Naive thymus-derived CD8-positive, alpha-beta T cell (primary cell): ENCODE measurements around the gene PPP1R12A. TPM values are rescaled to one million over a fixed set of nuclear protein-coding genes. Genes with fewer than 3 reads are reported as not detected.

Source experiments
- ATAC-seq, 2 donors: fragments of 150-1000 bp; cut with Tn5 transposase in 1 of 2; sonication (Bioruptor Pico), chemical (Tn5 transposase) in 1 of 2; 1 replicate in 1 of 2; 2 replicates in 1 of 2; pipeline ENCODE4 v1.10.0; 2021; ENCODE audit warnings: mild to moderate bottlenecking in 2 of 2, moderate library complexity in 2 of 2
- POLR2A ChIA-PET: fragments of 350-600 bp; sonication (Branson Sonifier 250); formaldehyde crosslinking; loops from one replicate; lab custom pipeline; 2021; ENCODE audit warnings: antibody characterized with exemption; lab: Charles Lee
- DNase-seq, 10 donors: peaks; one replicate each; pipeline versions ENCODE4 v3.0.0 to v3.0.0-alpha.2; 2020 to 2022
- H3K27ac Mint-ChIP-seq, 10 donors: one replicate each; pipeline ENCODE4 v1.8.0; 2020 to 2022; ENCODE audit warnings: mild to moderate bottlenecking in 10 of 10, mixed read lengths in 10 of 10, moderate library complexity in 4 of 10, inconsistent platforms in 1 of 10
- H3K27me3 Mint-ChIP-seq, 5 donors: one replicate each; pipeline ENCODE4 v1.8.0; 2021 to 2022; ENCODE audit warnings: mixed read lengths in 5 of 5
- H3K36me3 Mint-ChIP-seq, 3 donors: one replicate each; pipeline ENCODE4 v1.8.0; 2020 to 2022; ENCODE audit warnings: mixed read lengths in 3 of 3, mild to moderate bottlenecking in 2 of 3, inconsistent platforms in 1 of 3
- H3K4me1 Mint-ChIP-seq, 4 donors: one replicate each; pipeline ENCODE4 v1.8.0; 2021 to 2022; ENCODE audit warnings: mixed read lengths in 4 of 4
- H3K4me3 Mint-ChIP-seq, 10 donors: one replicate each; pipeline ENCODE4 v1.8.0; 2020 to 2022; ENCODE audit warnings: mild to moderate bottlenecking in 10 of 10, mixed read lengths in 10 of 10, moderate library complexity in 6 of 10, inconsistent platforms in 1 of 10
- H3K9me3 Mint-ChIP-seq, 9 donors: one replicate each; pipeline ENCODE4 v1.8.0; 2020 to 2022; ENCODE audit warnings: mixed read lengths in 9 of 9, mild to moderate bottlenecking in 3 of 9, inconsistent platforms in 1 of 9, moderate library complexity in 1 of 9
- polyA plus RNA-seq, 3 donors: library from polyadenylated mRNA; unstranded; fragments of 300-500 nt; fragmentation: Illumina TruSeq; gene quantifications; one replicate each; pipeline ENCODE4 v1.2.3, GENCODE V29; 2021
- total RNA-seq, 8 experiments: library from RNA in 2 of 8; stranded (reverse) in 2 of 8; gene quantifications; one replicate each; pipeline ENCODE4 v1.2.3 and lab custom pipeline; 2021 to 2026

The PPP1R12A gene
- total and polyA plus RNA-seq, 5 experiments from 2014 or later: 75.4 to 133 (median 84.9) TPM

- POLR2A ChIA-PET: interaction anchor here (1.2 to 1.3 kb wide), 2 partner anchors 9 to 150 kb away, joined by 5 read pairs; no protein-coding TSS in a partner anchor
- Mint-ChIP-seq H3K27ac (peak overlapping the region; percentile 82 to 100 (median 98)), H3K27me3 (no peaks in the 10 kb centered on the region), H3K4me1 (peaks cover 30 to 72% (median 58%) of the 10 kb centered on the region in 4 donors), H3K9me3 (no peaks in the 10 kb centered on the region), H3K36me3 (no peaks in the 10 kb centered on the region), H3K4me3 (peak overlapping the region; percentile 82 to 100 (median 94))
- DNase-seq: peak in 1 of 10 donors; percentile 3
- no peak for ATAC-seq
These were observed 1.2 kb downstream of the PPP1R12A start for GRCh38 chr12:79933532-79934264.

- peaks cover 33 to 78% (median 65%) of the 10 kb centered on the region in 4 donors for H3K4me1 Mint-ChIP-seq
- H3K27ac Mint-ChIP-seq: peak overlapping the region in 7 of 10 donors; percentile 33 to 99 (median 96)
These were observed 1.9 kb downstream of the PPP1R12A start for GRCh38 chr12:79933043-79933442.

GRCh38 chr12:79932357-79932756, 2.5 kb downstream of the PPP1R12A start:
- ATAC-seq: no peak
- DNase-seq: no peak
- peak overlapping the region; percentile 23 to 100 (median 82) for H3K4me3 Mint-ChIP-seq
- peak overlapping the region in 8 of 10 donors; percentile 17 to 96 (median 64) for H3K27ac Mint-ChIP-seq
- no peaks in the 10 kb centered on the region for H3K36me3 Mint-ChIP-seq
- POLR2A ChIA-PET: no interaction called here
- no peaks in the 10 kb centered on the region for H3K9me3 Mint-ChIP-seq
- H3K27me3 Mint-ChIP-seq: no peaks in the 10 kb centered on the region
- H3K4me1 Mint-ChIP-seq: peaks cover 33 to 85% (median 71%) of the 10 kb centered on the region in 4 donors

More at GRCh38 chr12:79933043-79933442, 1.9 kb downstream of the PPP1R12A start:
- ATAC-seq (no peak), DNase-seq (no peak)
- Mint-ChIP-seq H3K36me3 (no peaks in the 10 kb centered on the region), H3K4me3 (peak overlapping the region; percentile 82 to 100 (median 94)), H3K9me3 (no peaks in the 10 kb centered on the region), H3K27me3 (no peaks in the 10 kb centered on the region)
- POLR2A ChIA-PET: no interaction called here

GRCh38 chr12:79929065-79929464, 5.8 kb downstream of the PPP1R12A start:
- POLR2A ChIA-PET: no interaction called here
- peaks cover 25 to 88% (median 73%) of the 10 kb centered on the region in 4 donors for H3K4me1 Mint-ChIP-seq
- peak overlapping the region in 9 of 10 donors; percentile 20 to 94 (median 83) for H3K27ac Mint-ChIP-seq
- DNase-seq (no peak), ATAC-seq (no peak)
- no peak overlapping the region for H3K4me3 Mint-ChIP-seq
- no peaks in the 10 kb centered on the region for H3K36me3 Mint-ChIP-seq
- no peaks in the 10 kb centered on the region for H3K27me3 Mint-ChIP-seq
- no peaks in the 10 kb centered on the region for H3K9me3 Mint-ChIP-seq

GRCh38 chr12:79927772-79928474, 7.0 kb downstream of the PPP1R12A start:
- ATAC-seq: peak; percentile 99
- Mint-ChIP-seq H3K4me3 (peak overlapping the region in 7 of 10 donors; percentile 4 to 54 (median 30)), H3K27me3 (no peaks in the 10 kb centered on the region), H3K27ac (peak overlapping the region; percentile 20 to 94 (median 84)), H3K4me1 (peaks cover 19 to 76% (median 63%) of the 10 kb centered on the region in 4 donors), H3K9me3 (no peaks in the 10 kb centered on the region), H3K36me3 (no peaks in the 10 kb centered on the region)
- POLR2A ChIA-PET: interaction anchor here (1.7 kb wide), 1 partner anchor 51 kb away, joined by 3 read pairs; no protein-coding TSS in a partner anchor
- DNase-seq: peak in 9 of 10 donors; percentile 31 to 79 (median 70)

GRCh38 chr12:79926951-79927350, 7.9 kb downstream of the PPP1R12A start:
- Mint-ChIP-seq H3K4me1 (peaks cover 17 to 73% (median 60%) of the 10 kb centered on the region in 4 donors), H3K9me3 (no peaks in the 10 kb centered on the region), H3K27ac (peak overlapping the region in 7 of 10 donors; percentile 33 to 84 (median 56)), H3K36me3 (no peaks in the 10 kb centered on the region), H3K4me3 (no peak overlapping the region), H3K27me3 (no peaks in the 10 kb centered on the region)
- DNase-seq: no peak
- ATAC-seq: no peak
- POLR2A ChIA-PET: interaction anchor here (1.7 kb wide), 1 partner anchor 50 kb away, joined by 3 read pairs; no protein-coding TSS in a partner anchor

- ATAC-seq (no peak), DNase-seq (no peak)
- H3K36me3 Mint-ChIP-seq: no peaks in the 10 kb centered on the region
- peak overlapping the region in 2 of 10 donors; percentile 11 to 12 for H3K27ac Mint-ChIP-seq
- POLR2A ChIA-PET: interaction anchor here (1.6 kb wide), 1 partner anchor 9 kb away, joined by 5 read pairs; no protein-coding TSS in a partner anchor
- H3K9me3 Mint-ChIP-seq: no peaks in the 10 kb centered on the region
- peak overlapping the region in 1 of 10 donors; percentile 10 for H3K4me3 Mint-ChIP-seq
- H3K4me1 Mint-ChIP-seq: peaks cover 14 to 76% (median 64%) of the 10 kb centered on the region in 4 donors
- H3K27me3 Mint-ChIP-seq: no peaks in the 10 kb centered on the region
These were observed 9.4 kb downstream of the PPP1R12A start for GRCh38 chr12:79925492-79925891.

- no peak for DNase-seq
- ATAC-seq: no peak
- peaks cover 23 to 78% (median 65%) of the 10 kb centered on the region in 4 donors for H3K4me1 Mint-ChIP-seq
- POLR2A ChIA-PET: no interaction called here
- no peak overlapping the region for H3K27ac Mint-ChIP-seq
- H3K9me3 Mint-ChIP-seq: no peaks in the 10 kb centered on the region
- H3K36me3 Mint-ChIP-seq: peaks cover 0 to 6% (median 0%) of the 10 kb centered on the region in 3 donors
- no peak overlapping the region for H3K4me3 Mint-ChIP-seq
- no peaks in the 10 kb centered on the region for H3K27me3 Mint-ChIP-seq
These were observed 13.1 kb downstream of the PPP1R12A start for GRCh38 chr12:79921786-79922185.

- Mint-ChIP-seq H3K27me3 (no peaks in the 10 kb centered on the region), H3K36me3 (peaks cover 0 to 6% (median 0%) of the 10 kb centered on the region in 3 donors), H3K9me3 (no peaks in the 10 kb centered on the region), H3K4me1 (peaks cover 33 to 80% (median 73%) of the 10 kb centered on the region in 4 donors), H3K4me3 (peak overlapping the region in 2 of 10 donors; percentile 8 to 31), H3K27ac (peak overlapping the region in 2 of 10 donors; percentile 46 to 53)
- DNase-seq: no peak
- POLR2A ChIA-PET: no interaction called here
- no peak for ATAC-seq
These were observed 14.3 kb downstream of the PPP1R12A start for GRCh38 chr12:79920421-79921238.

- no peak overlapping the region for H3K27ac Mint-ChIP-seq
- H3K4me1 Mint-ChIP-seq: peaks cover 33 to 79% (median 72%) of the 10 kb centered on the region in 4 donors
- H3K4me3 Mint-ChIP-seq: peak overlapping the region in 2 of 10 donors; percentile 8 to 31
- POLR2A ChIA-PET: no interaction called here
- peaks cover 0 to 6% (median 0%) of the 10 kb centered on the region in 3 donors for H3K36me3 Mint-ChIP-seq
- no peak for DNase-seq
- H3K9me3 Mint-ChIP-seq: no peaks in the 10 kb centered on the region
- ATAC-seq: no peak
- H3K27me3 Mint-ChIP-seq: no peaks in the 10 kb centered on the region
These were observed 15.1 kb downstream of the PPP1R12A start for GRCh38 chr12:79919762-79920161.

GRCh38 chr12:79916826-79917225, 18.1 kb downstream of the PPP1R12A start:
- no peaks in the 10 kb centered on the region for H3K27me3 Mint-ChIP-seq
- H3K36me3 Mint-ChIP-seq: peaks cover 0 to 12% (median 0%) of the 10 kb centered on the region in 3 donors
- no peak for ATAC-seq
- DNase-seq: no peak
- no peaks in the 10 kb centered on the region for H3K9me3 Mint-ChIP-seq
- peak overlapping the region in 2 of 10 donors; percentile 11 to 27 for H3K4me3 Mint-ChIP-seq
- peaks cover 40 to 89% (median 79%) of the 10 kb centered on the region in 4 donors for H3K4me1 Mint-ChIP-seq
- POLR2A ChIA-PET: no interaction called here
- H3K27ac Mint-ChIP-seq: peak overlapping the region in 1 of 10 donors; percentile 0
